Hematopoietic multipotent progenitor cell treated with erythropoietin and hydrocortisone succinate and interleukin-3 and kit ligand, for 6 days (in vitro differentiated cells): ENCODE data around the gene IFITM2.
"Not testable (repeated sequence)": the region's sequence is repeated elsewhere in the genome, so short reads cannot be mapped to it uniquely, and the experiment has no call there.

ENCODE experiments used
- DNase-seq: peaks from one replicate; pipeline ENCODE4 v3.0.0-alpha.2; 2015

Gene IFITM2

DNA sequence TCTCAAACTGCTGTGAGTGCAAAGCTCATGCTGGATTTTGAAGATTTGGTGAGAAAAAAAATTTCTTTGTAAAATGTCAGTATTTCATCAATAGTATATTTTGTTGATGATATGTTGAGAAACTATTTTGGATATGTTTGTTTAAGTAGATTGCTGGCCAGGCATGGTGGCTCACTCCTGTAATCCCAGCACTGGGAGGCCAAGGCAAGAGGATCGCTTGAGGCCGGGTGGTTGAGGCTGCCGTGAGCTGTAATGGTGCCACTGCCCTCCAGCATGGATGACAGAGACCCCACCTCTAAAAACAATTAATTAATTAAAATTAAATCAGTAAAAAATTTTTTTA, 19.9 kb downstream of the IFITM2 start:
- no peak for DNase-seq

DNA sequence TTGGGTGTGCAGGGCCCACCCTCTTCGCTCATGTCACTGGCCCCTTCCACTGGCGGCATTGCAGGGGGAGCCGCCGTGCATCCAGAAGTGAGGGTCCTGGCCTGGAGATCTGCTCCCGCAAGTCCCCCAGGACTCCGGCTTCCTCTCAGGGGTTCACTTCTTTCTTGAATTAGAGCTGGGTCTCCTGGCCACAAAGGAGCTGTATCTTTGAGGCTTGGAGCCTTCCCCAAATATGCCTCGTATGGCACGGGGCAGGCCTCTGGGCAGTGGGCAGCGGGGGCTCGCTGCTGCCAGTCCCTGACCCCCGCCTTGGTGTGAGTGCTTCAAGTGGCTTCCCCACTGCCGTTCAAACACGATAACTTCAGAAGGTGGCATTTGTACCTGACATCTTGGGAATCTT, 20.4 kb downstream of the IFITM2 start:
- no peak for DNase-seq

DNA sequence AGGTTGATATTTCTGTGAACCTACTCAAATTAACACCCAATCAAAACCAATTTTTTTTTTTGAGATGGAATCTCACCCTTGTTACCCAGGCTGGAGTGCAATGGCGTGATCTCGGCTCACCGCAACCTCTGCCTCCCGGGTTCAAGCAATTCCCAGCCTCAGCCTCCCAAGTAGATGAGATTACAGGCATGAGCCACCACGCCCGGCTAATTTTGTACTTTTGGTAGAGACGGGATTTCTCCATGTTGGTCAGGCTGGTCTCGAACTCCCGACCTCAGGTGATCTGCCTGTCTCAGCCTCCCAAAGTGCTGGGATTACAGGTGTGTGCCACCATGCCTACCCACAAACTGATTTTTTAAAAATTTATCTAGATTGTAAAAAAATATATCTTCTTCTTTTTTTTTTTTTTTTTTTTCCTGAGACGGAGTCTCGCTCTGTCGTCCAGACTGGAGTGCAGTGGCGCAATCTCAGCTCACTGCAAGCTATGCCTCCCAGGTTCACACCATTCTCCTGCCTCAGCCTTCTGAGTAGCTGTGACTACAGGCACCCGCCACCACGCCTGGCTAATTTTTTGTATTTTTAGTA, 21.0 kb downstream of the IFITM2 start:
- DNase-seq: not testable (repeated sequence)

GRCh38 chr11:329886-330253, 22.3 kb downstream of the IFITM2 start:
- no peak for DNase-seq

DNA sequence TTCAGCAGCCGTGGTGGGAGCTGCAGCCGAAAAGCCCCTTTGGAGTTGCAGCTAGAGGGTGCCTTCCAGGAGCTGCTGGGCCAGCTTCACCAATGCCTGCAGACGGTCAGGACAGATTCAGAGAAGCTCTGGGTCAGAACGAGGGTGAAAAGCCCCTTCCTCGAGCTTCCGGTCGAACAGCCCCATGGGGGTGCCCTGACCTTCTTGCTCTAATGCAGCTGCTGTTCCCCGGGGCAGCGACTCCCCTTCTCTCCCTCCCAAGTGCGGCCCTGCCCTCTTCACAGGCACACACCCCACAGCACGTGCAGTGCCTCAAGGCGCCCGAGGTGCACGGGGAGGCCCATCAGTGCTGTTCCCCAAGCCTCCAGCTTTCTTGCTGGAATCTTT, 22.7 kb downstream of the IFITM2 start:
- DNase-seq: no peak

DNA sequence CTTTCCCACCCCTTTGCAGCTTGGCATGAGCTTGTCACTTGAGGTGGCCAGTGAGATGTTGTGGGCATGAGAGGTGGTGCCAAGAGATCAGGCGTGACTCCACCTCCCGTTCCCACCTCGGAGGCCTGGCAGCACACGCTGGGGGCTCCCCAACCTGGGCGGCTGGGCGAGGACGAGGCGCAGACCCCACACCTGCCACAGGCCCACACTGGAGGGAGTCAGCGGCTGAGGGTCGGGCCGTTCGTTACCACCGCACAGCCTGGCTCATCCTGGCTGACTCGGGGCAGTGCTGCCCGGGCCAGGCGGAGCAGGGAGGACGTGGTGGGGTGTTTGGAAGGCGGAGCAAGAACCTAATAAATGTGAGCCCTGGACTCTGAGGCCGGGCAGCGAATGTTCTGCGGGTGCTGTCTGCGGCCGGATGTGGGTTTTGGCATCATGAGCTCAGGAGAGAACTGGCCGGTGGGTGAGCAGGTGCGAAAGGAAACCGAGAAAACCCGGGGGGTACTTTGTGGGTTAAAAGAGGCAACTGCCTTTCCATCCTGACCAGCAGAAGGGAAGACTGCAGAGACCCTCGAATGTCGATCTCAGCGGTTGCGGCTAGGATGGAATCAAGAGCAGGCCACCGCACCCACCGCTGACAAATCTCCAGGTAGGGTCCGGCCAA, 23.2 kb downstream of the IFITM2 start:
- DNase-seq: no peak

DNA sequence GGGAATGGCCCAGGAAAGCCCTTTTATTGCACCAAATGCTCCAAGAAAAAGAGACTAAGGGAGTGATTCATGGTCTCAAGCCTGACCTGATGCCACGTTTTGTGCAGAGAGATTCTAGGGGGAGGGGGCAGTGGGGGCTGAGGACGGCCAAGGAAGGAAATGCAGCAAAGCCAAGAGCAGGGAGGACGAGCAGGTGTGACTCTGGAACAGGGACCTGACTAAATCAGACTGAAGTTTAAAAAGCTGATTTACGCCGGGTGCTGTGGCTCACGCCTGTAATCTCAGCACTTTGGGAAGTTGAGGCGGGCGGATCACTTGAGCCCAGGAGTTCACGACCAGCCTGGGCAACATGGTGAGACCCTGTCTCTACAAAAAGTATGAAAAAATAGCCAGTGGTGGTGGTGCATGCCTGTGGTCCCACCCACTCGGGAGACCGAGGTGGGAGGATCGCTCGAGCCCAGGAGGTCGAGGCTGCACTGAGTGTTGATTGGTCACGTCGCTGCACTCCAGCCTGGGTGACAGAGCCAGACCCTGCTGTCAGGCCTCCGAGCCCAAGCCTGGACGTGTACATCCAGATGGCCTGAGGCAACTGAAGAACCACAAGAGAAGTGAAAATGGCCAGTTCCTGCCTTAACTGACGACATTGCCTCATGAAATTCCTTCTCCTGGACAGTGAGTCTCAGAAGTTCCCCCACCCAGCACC, 23.9 kb downstream of the IFITM2 start:
- no peak for DNase-seq

DNA sequence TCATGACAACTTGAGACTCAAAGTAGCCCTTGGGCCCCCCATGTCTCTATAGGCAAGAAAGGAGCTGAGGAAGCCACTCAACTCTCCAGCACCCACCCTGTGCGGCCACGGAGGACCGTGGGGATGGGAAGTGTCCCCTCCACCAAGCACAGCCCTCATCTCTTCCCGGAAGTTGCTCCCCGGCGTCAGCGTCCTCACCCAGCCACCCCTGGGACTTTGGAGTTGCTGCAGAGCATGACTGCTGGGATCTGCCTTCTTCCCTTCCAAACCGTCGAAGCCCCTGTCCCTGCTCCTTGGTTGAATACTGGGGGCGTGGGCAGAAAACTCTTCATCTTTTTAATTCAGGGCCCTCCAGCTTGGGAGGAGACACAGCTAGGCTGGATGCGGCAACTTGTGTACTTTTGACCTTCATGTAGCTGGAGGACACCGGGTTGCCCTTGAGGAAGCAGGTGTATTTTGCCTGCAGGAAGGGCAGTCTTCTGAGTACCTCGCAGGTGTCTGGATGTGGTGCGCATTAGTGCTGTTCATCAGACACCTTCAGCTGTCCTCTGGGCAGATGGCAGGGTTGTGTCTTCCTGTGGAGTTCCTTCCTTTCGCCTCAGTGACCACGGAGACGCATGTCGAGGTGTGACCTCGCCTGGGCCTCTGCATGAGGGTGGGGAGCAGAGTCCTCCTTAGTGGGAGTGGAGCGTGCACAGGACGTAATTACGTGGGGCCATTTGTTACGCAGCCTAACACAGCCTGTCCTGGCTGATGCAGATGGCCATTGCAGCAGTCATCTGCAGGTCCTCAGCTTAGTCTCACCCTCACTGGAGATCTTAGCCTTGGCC, 25.2 kb downstream of the IFITM2 start:
- no peak for DNase-seq

GRCh38 chr11:333616-334263, 26.1 kb downstream of the IFITM2 start:
- not testable (repeated sequence) for DNase-seq

DNA sequence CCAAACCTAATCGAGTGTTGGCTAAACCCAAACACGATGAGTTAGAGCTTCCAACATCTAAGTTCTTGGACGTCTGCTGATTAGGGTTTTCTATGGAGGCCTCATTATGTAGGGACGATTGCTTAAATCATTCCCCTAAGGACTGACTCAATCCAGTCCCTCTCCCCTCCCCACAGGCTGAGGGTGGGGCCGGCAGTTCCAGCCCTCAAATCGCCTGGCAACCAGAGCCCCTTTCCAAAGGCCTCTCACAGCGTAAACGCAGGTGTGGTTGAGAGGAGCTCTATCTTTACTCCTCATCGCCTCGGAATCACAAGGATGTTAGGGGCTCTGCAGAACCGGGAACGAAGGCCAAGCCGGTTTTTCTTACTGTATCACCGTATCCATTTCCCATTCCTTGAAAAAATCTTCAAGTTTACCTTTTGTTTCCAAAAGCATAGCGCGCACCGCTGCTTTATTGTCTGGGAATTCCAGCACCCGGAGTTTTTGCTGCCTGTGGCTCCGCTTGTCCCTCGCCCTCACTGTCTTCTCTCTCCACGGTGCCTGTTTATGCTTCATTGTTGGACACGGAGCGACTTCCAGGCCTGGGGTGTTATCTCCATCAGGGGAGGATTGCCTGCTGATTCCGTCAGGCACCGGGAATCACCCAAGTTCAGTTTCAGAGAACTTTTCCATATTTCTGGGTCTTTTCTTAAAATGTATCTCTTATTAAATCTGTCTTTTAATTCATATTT, 26.8 kb downstream of the IFITM2 start:
- DNase-seq: no peak

DNA sequence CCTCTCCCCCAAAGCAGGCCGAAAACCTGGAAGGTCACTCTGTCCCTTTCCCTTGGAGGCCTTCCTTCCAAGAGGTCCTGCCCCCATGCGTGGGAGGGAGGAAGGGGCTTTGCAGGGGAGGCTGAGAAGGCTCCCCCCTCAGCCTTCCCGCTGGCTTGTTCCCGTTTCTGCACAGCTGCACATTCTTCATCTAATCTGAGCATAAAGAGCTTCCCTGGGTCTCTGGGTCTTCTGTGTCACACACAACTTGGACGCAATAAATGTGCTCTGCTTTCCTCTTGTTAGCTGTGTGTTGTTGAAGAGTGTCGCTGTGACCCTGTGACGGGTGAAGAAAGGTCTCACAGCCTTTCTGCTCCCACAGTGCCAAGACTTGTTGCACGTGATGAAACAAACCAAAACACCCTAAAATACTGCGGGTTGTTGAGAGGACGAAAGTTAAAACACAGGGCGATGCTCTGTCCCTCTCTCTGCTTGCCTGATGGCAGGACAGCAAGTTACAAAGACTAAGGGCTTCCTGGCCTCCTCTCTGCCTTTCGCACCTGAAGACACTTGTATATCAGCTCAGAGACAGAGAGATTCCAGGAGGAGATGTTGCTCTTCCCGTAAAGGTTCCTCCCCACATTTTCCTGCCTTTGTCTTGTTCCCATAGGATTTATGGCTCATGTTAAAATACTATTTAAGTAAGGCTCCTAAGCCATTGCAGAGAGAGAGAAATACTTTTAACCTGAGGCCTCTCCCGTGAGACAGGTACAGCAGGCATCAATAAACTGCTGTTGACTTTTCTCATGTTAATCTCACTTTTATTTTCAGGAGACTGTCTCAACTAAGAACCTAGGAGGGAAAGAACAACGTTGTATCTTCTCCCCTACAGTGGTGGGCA, 28.4 kb downstream of the IFITM2 start:
- peak; percentile 23 for DNase-seq

- DNase-seq: no peak
Measured at GRCh38 chr11:336659-337198, 29.1 kb downstream of the IFITM2 start.

DNA sequence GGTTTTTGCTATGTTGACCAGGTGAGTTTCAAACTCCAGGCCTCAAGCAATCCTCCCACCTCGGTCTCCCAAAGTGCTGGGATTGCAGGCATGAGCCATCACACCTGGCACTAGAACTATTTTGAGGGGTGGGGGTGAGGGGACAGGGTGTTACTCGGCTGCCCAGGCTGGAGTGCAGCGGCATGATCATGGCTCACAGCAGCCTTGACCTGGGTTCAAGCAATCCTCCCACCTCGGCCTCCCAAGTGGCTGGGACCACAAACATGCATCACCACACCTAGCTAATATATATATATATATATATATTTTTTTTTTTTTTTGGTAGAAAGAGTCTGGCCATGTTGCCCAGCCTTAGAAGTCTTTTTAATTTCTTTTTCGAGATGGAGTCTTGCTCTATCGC, 30.1 kb downstream of the IFITM2 start:
- no peak for DNase-seq

DNA sequence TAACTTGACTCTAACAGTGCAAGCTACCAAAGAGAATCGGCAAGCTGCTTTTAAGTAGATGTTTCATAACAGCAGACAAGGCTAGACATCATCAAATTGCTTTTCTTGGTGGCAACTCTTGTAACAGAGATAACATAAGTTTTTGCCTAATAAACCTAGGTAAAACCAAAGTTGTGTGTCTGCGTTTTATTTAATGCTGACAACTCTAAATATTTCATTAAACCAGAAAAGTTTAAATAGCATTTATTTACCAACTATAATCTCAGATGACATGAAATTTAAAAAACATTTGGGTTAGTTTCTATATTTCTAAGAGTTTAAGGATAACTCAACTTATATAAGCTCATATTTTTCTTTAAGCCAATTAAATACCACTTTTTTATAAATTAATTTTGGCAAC, 32.3 kb downstream of the IFITM2 start:
- DNase-seq: no peak

DNA sequence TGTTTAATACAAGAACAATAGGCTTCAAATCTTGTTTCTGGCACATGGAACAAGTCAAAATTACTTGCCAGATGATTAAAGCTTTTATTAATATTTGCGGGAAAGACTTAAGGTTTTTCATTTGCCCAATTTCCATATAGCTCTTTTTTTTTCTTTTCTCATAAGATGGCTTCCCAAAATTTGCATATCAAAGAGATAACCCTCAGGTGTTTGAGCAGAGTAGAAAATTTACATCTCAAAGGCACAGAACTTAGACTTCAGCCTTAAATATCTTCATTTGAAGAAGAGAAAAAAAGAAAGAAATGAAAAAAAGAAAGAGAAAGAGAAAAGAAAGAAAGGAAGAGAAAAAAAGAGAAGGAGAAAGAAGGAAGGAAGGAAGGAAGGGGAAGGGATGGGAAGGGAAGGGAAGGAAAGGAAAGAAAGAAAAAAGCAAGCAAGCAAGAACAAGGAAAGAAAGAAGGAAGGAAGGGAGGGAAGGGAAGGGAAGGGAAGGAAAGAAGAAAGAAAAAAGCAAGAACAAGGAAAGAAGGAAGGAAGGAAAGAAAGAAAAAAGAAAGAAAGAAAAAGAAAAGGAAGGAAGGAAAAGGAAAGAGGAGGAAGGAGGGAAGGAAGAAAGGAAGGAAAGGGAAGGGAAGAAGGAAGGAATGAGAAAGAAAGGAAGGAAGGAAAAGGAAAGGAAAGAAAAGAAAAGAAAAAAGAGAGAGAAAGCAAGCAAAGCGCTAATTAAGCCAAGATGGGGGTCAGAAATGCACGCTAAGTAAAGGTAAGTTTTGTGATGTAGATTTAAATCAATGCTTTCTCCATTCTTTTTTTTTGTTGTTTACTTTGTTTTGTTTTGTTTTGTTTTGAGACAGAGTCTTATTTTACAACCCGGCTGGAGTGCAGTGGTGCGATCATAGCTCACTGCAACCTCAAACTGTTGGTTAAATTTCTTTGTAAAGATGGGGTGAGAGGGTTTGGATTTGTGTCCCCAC, 33.2 kb downstream of the IFITM2 start:
- no peak for DNase-seq

DNA sequence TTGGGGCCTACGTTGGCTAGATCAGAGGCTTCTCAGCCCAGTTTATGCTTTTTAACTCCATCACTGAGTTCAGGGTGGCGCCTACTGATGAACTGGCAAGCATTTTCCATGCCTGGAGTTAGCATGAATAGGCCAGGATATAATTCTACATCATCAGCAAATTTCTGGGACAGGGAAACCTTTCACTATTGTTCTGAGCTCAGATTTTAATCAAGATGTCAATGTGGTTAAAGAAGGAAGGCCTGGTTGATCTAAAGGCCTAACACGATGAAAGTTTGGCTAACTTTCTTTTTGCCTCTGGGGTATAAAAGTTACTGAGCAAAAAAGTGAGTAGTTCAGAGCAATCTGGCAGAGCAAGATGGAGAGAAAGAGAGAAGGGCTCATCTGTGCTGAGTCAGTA, 34.7 kb downstream of the IFITM2 start:
- no peak for DNase-seq

DNA sequence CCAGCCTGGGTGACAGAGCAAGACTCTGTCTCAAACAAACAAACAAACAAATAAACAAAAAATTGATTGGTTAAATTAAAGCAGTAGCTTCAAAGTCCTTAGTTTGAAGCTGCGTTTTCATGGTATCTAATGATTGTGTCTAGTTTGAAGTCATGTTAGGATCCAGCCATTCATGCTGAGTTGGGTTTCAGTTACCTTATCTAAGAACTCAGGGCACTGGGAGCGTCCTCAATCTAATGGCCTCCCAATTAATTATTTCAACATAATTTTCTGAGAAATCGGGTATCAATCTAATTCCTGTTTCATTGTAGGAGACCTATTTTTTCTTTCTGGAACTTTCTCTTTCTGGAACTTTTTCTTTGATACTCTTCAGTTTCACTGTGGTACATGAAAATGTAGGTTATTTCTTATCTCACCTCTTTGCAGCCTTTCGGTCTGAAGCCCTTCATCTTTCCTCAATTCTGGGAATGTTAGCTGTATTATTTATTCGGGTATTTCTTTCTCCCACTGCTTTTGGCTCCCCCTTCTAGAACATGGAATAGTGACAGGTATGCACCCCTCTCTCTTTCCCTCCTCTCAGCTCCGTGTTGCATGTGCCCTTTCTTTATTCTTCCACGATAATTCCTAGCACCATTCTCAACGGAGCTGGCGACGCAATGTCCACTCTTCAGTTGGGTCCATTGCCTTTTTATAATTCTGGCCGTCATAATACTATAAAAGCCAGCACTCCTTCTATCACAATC, 37.4 kb downstream of the IFITM2 start:
- peak; percentile 57 for DNase-seq

GRCh38 chr11:346529-346928, 38.9 kb downstream of the IFITM2 start:
- no peak for DNase-seq
